Neuronal stem cell (in vitro differentiated cells): ENCODE data around the gene PIK3AP1.
"Not testable (repeated sequence)": the region's sequence is repeated elsewhere in the genome, so short reads cannot be mapped to it uniquely, and the experiment has no call there.

Source experiments
- DNase-seq: peaks from one replicate; pipeline ENCODE4 v3.0.0-alpha.2; 2013; ENCODE audit warnings: low spot score
- H2AFZ ChIP-seq: one replicate; pipeline ENCODE4 v1.6.1; 2013; ENCODE audit warnings: mild to moderate bottlenecking, low read length, inconsistent platforms
- H2AK5ac ChIP-seq: 2 replicates; pipeline ENCODE4 v1.6.1; 2013; ENCODE audit warnings: low read depth, mild to moderate bottlenecking, inconsistent platforms, low read length, moderate library complexity, mixed read lengths
- H2BK120ac ChIP-seq: 2 replicates; pipeline ENCODE4 v1.6.1; 2013; ENCODE audit warnings: low read depth, mild to moderate bottlenecking, inconsistent platforms, low read length, moderate library complexity, mixed read lengths
- H2BK12ac ChIP-seq: one replicate; pipeline ENCODE4 v1.6.1; 2013; ENCODE audit warnings: low read length, inconsistent platforms
- H2BK15ac ChIP-seq: 2 replicates; pipeline ENCODE4 v1.6.1; 2013; ENCODE audit warnings: mild to moderate bottlenecking, low read length, inconsistent platforms, mixed read lengths
- H2BK5ac ChIP-seq: one replicate; pipeline ENCODE4 v1.6.1; 2013; ENCODE audit warnings: inconsistent platforms, mild to moderate bottlenecking, low read length, moderate library complexity
- H3K14ac ChIP-seq: one replicate; pipeline ENCODE4 v1.6.1; 2013; ENCODE audit warnings: low read length, inconsistent platforms
- H3K18ac ChIP-seq: 2 replicates; pipeline ENCODE4 v1.6.1; 2013; ENCODE audit warnings: low read length, inconsistent platforms
- H3K23ac ChIP-seq: 2 replicates; pipeline ENCODE4 v1.6.1; 2013; ENCODE audit warnings: low read depth, mild to moderate bottlenecking, mixed read lengths, low read length, inconsistent platforms; ENCODE audit not compliant: poor library complexity
- H3K27ac ChIP-seq: replicated peaks from 3 replicates; pipeline ENCODE4 v1.5.1; 2013; ENCODE audit warnings: low read length, inconsistent platforms
- H3K27me3 ChIP-seq, 3 experiments: 2 replicates each; pipeline ENCODE4 v1.6.1; 2013; ENCODE audit warnings: low read length in 3 of 3, mild to moderate bottlenecking in 2 of 3, inconsistent platforms in 1 of 3, low read depth in 1 of 3, mixed read lengths in 1 of 3, moderate library complexity in 1 of 3; ENCODE audit not compliant: control insufficient read depth in 3 of 3, insufficient read depth in 3 of 3
- H3K36me3 ChIP-seq, 2 donors: replicated peaks in 1 of 2; 2 replicates each; pipeline ENCODE4 v1.6.1; 2013; ENCODE audit warnings: low read length in 2 of 2; ENCODE audit not compliant: control insufficient read depth in 2 of 2, insufficient read depth in 2 of 2
- H3K4ac ChIP-seq: 2 replicates; pipeline ENCODE4 v1.6.1; 2013; ENCODE audit warnings: inconsistent platforms, mild to moderate bottlenecking, low read length, moderate library complexity
- H3K4me1 ChIP-seq, 2 donors: 1 replicate in 1 of 2; 2 replicates in 1 of 2; pipeline ENCODE4 v1.6.1; 2013; ENCODE audit warnings: low read length in 2 of 2, low read depth in 1 of 2; ENCODE audit not compliant: control insufficient read depth in 2 of 2, insufficient read depth in 1 of 2
- H3K4me2 ChIP-seq: one replicate; pipeline ENCODE4 v1.6.1; 2013; ENCODE audit warnings: mild to moderate bottlenecking, low read length, inconsistent platforms; ENCODE audit not compliant: insufficient read depth, poor library complexity, severe bottlenecking
- H3K4me3 ChIP-seq, 2 donors: 2 replicates each; pipeline ENCODE4 v1.5.1; 2013; ENCODE audit warnings: low read length in 2 of 2, mild to moderate bottlenecking in 2 of 2, inconsistent platforms in 1 of 2, moderate library complexity in 1 of 2
- H3K79me1 ChIP-seq: one replicate; pipeline ENCODE4 v1.6.1; 2013; ENCODE audit warnings: low read depth, mild to moderate bottlenecking, inconsistent platforms, low read length, moderate library complexity
- H3K9ac ChIP-seq: one replicate; pipeline ENCODE4 v1.6.1; 2013; ENCODE audit warnings: mild to moderate bottlenecking, low read depth, low read length, inconsistent platforms; ENCODE audit not compliant: poor library complexity
- H3K9me3 ChIP-seq, 2 donors: replicated peaks in 1 of 2; 2 replicates each; pipeline versions ENCODE3 to v1.6.1; 2013; ENCODE audit warnings: low read length in 2 of 2, mild to moderate bottlenecking in 2 of 2, inconsistent platforms in 1 of 2, low read depth in 1 of 2, mixed read lengths in 1 of 2, moderate library complexity in 1 of 2; ENCODE audit not compliant: control insufficient read depth in 2 of 2, insufficient read depth in 1 of 2
- H4K8ac ChIP-seq: one replicate; pipeline ENCODE4 v1.6.1; 2013; ENCODE audit warnings: low read depth, mild to moderate bottlenecking, inconsistent platforms, low read length, moderate library complexity
- H4K91ac ChIP-seq: one replicate; pipeline ENCODE4 v1.6.1; 2013; ENCODE audit warnings: low read length, low read depth, mild to moderate bottlenecking, inconsistent platforms; ENCODE audit not compliant: poor library complexity
- WGBS, 2 donors: extraction: QIAGEN DNeasy Blood & Tissue Kit; methylation state at CpG; one replicate each; pipeline ENCODE4 v1.1.7; 2013; ENCODE audit warnings: missing lambda C conversion rate in 2 of 2, mixed read lengths in 1 of 2; ENCODE audit not compliant: insufficient read length in 2 of 2, insufficient replicate concordance in 1 of 2; ENCODE audit errors: extremely low coverage in 2 of 2; 5-methylcytosine and 5-hydroxymethylcytosine counted together

PIK3AP1 gene

GRCh38 chr10:96745950-96746349 lies 25.6 kb upstream of the PIK3AP1 start:
- Histone ChIP-seq H2BK15ac (no peak overlapping the region), H3K4me2 (no peak overlapping the region), H3K27ac (no peak overlapping the region)

GRCh38 chr10:96743988-96744585 lies 23.8 kb upstream of the PIK3AP1 start:
- no peaks in the 10 kb centered on the region for H3K4me1 ChIP-seq
- no peak overlapping the region for H4K8ac ChIP-seq
- no peak overlapping the region for H3K14ac ChIP-seq
- H3K36me3 ChIP-seq = no peaks in the 10 kb centered on the region
- H3K18ac ChIP-seq = no peak overlapping the region
- H3K79me1 ChIP-seq = no peaks in the 10 kb centered on the region
- no peak overlapping the region for H2BK120ac ChIP-seq
- no peaks in the 10 kb centered on the region for H3K27me3 ChIP-seq
- H3K4me2 ChIP-seq = no peak overlapping the region
- H3K9me3 ChIP-seq = no peaks in the 10 kb centered on the region
- H3K4ac ChIP-seq = no peak overlapping the region
- H3K9ac ChIP-seq = no peak overlapping the region
- no peak overlapping the region for H2BK5ac ChIP-seq
- H3K27ac ChIP-seq = no peak overlapping the region
- no peak for DNase-seq
- H2BK12ac ChIP-seq = no peak overlapping the region
- no peak overlapping the region for H2AK5ac ChIP-seq
- WGBS, 2 donors = no CpG with 5 or more reads among the region's 7 CpGs
- H3K23ac ChIP-seq = no peak overlapping the region
- H4K91ac ChIP-seq = no peak overlapping the region
- H2BK15ac ChIP-seq = no peak overlapping the region
- no peak overlapping the region for H2AFZ ChIP-seq
- H3K4me3 ChIP-seq = no peak overlapping the region

More at GRCh38 chr10:96745950-96746349, 25.6 kb upstream of the PIK3AP1 start:
- Histone ChIP-seq H3K36me3 (no peaks in the 10 kb centered on the region), H3K14ac (no peak overlapping the region), H2AK5ac (no peak overlapping the region), H3K4ac (no peak overlapping the region), H3K79me1 (no peaks in the 10 kb centered on the region), H2BK12ac (no peak overlapping the region), H3K4me1 (no peaks in the 10 kb centered on the region), H3K27me3 (no peaks in the 10 kb centered on the region), H2BK5ac (no peak overlapping the region), H2BK120ac (no peak overlapping the region), H3K18ac (no peak overlapping the region), H3K23ac (no peak overlapping the region), H3K9me3 (no peaks in the 10 kb centered on the region), H3K4me3 (no peak overlapping the region), H4K8ac (no peak overlapping the region), H4K91ac (no peak overlapping the region), H2AFZ (no peak overlapping the region), H3K9ac (no peak overlapping the region)
- DNase-seq = no peak

GRCh38 chr10:96741557-96741956 lies 21.2 kb upstream of the PIK3AP1 start:
- H3K4me1 ChIP-seq, H2BK12ac ChIP-seq: not testable (repeated sequence)

GRCh38 chr10:96740579-96741281 lies 20.4 kb upstream of the PIK3AP1 start:
- Histone ChIP-seq H4K8ac (no peak overlapping the region), H3K4ac (no peak overlapping the region), H3K23ac (no peak overlapping the region), H2BK12ac (no peak overlapping the region), H3K79me1 (no peaks in the 10 kb centered on the region), H3K4me2 (no peak overlapping the region), H3K14ac (no peak overlapping the region), H2AK5ac (no peak overlapping the region), H3K27ac (no peak overlapping the region), H3K4me3 (no peak overlapping the region), H3K9me3 (no peaks in the 10 kb centered on the region), H3K27me3 (peaks cover 0 to 3% (median 0%) of the 10 kb centered on the region in 3 experiments), H2BK5ac (no peak overlapping the region), H2BK120ac (no peak overlapping the region), H3K9ac (no peak overlapping the region), H3K4me1 (no peaks in the 10 kb centered on the region), H4K91ac (no peak overlapping the region), H2BK15ac (no peak overlapping the region), H2AFZ (no peak overlapping the region), H3K36me3 (no peaks in the 10 kb centered on the region), H3K18ac (no peak overlapping the region)
- no CpG with 5 or more reads among the region's 9 CpGs for WGBS, 2 donors
- no peak for DNase-seq

More at GRCh38 chr10:96741557-96741956, 21.2 kb upstream of the PIK3AP1 start:
- WGBS, 2 donors = no CpG with 5 or more reads among the region's 6 CpGs
- H3K23ac ChIP-seq, H4K91ac ChIP-seq, H2BK120ac ChIP-seq, H2BK5ac ChIP-seq, H3K4me3 ChIP-seq, H3K4me2 ChIP-seq, H4K8ac ChIP-seq, H2BK15ac ChIP-seq, H3K9me3 ChIP-seq, H2AFZ ChIP-seq, H3K18ac ChIP-seq, H3K14ac ChIP-seq, H3K4ac ChIP-seq, H3K36me3 ChIP-seq, DNase-seq, H3K9ac ChIP-seq, H3K27me3 ChIP-seq, H2AK5ac ChIP-seq, H3K27ac ChIP-seq, H3K79me1 ChIP-seq: not testable (repeated sequence)
